ENCODE results near the gene TLDC2. TPM values are rescaled to one million over a fixed set of nuclear protein-coding genes. Genes with fewer than 3 reads are reported as not detected.

Gene TLDC2
- total and polyA plus RNA-seq, 2 of the 8 experiments (the other 6 are each of a cell fraction or from before 2014, with no cell fraction given) = 0.29 to 0.34 TPM

DNA sequence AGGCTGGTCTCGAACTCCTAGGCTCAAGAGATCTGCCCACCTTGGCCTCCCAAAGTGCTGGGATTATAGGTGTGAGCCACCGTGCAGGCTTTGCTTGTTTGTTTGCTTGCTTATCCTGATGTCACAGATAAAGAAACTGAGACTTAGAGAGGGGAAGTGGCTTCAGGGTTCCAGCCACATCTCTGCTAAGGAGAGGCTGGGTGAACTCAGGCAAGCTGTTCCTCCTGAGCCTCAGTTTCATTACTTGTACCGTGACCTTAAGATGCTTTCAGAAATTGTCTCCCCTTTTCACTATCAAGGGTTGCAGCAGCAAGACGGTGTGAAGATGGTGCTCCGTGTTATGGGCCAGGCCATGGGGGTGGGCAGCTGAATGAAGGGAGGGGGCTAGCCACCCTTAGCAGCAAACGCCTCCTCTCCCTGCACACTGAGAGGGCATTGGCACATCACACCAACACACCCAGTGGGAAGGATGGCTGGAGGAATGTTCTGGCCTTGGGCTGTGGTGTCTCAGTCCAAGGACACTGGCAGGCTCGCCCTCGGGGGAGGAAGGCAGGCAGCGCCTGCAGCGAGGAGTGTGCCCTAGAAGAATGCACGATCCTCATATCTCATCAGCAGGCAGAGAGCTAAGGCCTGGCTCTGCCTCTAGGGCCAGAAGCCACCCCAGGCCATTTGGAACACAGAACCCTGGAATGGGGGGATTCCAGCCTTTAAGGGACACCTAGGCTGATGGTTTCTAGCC is 48.2 kb upstream of the TLDC2 start:
- H4K91ac ChIP-seq (replicated peaks; ENCODE audit: insufficient read length, low read length) = no peak overlapping the region
- H2BK120ac ChIP-seq (replicated peaks; ENCODE audit: low read depth, low read length) = no peak overlapping the region
- H2BK12ac ChIP-seq (ENCODE audit: low read depth, low read length) = peak overlapping the region; percentile 27; the same call in 1 of the 2 replicates
- H3K18ac ChIP-seq (ENCODE audit: extremely low read depth, low read length) = no peak overlapping the region
- H3K9ac ChIP-seq (replicated peaks in 1 of 4; ENCODE audit: extremely low read depth in 1 of 4, low read depth in 3 of 4, low read length in 3 of 4) = no peak overlapping the region
- no peak overlapping the region for H3K14ac ChIP-seq (ENCODE audit: insufficient read length)
- no peaks in the 10 kb centered on the region for H3K79me1 ChIP-seq (ENCODE audit: low read depth, low read length)
- H3K27me3 ChIP-seq (replicated peaks in 1 of 4; ENCODE audit: control insufficient read depth in 3 of 4, extremely low read depth in 1 of 4, insufficient read depth in 3 of 4, low read length in 3 of 4) = no peaks in the 10 kb centered on the region
- CTCF ChIA-PET (ENCODE audit: partially characterized antibody) = interaction anchor here (1.3 to 1.5 kb wide), 3 partner anchors 8 to 19 kb away, joined by 3 to 11 read pairs (median 3); no protein-coding TSS in a partner anchor
- no peak overlapping the region for H2AK5ac ChIP-seq (ENCODE audit: low read depth, low read length)
- peaks cover 6 to 20% (median 11%) of the 10 kb centered on the region in 4 experiments; a peak in 7 of 8 replicates for H3K36me3 ChIP-seq (ENCODE audit: control insufficient read depth in 2 of 4, insufficient read depth in 4 of 4, low read length in 3 of 4)
- no peak overlapping the region for H3K56ac ChIP-seq (replicated peaks; ENCODE audit: insufficient read length, low read depth, low read length)
- H3K27ac ChIP-seq (ENCODE audit: low read depth, low read length) = no peak overlapping the region
- H2AFZ ChIP-seq (ENCODE audit: low read length) = no peak overlapping the region
- no peak overlapping the region for H3K4me3 ChIP-seq (ENCODE audit: extremely low read depth in 1 of 4, insufficient read depth in 2 of 4, low read depth in 3 of 4, low read length in 4 of 4)
- no peaks in the 10 kb centered on the region for H3K79me2 ChIP-seq (ENCODE audit: control insufficient read depth in 1 of 2, insufficient read depth in 2 of 2, low read length in 2 of 2)
- H3K9me3 ChIP-seq (ENCODE audit: insufficient read depth in 2 of 2, low read depth in 1 of 2, low read length in 1 of 2) = no peaks in the 10 kb centered on the region
- 97% methylated on average over 9 of the region's 11 CpGs; no CpG with 5 or more reads in 1 of the 2 experiments for WGBS, 2 experiments (ENCODE audit: extremely low coverage in 1 of 2, insufficient coverage in 1 of 2, insufficient read length in 1 of 2, insufficient replicate concordance in 2 of 2, low coverage in 1 of 2, low lambda C conversion rate in 2 of 2, missing lambda C conversion rate in 1 of 2)
- H4K8ac ChIP-seq (ENCODE audit: extremely low read depth, insufficient read depth, low read length) = no peak overlapping the region
- no peak for DNase-seq (ENCODE audit: low read depth in 1 of 2, low spot score in 2 of 2)
- no peaks in the 10 kb centered on the region for H3K23me2 ChIP-seq (ENCODE audit: low read depth, low read length)
- H3K4ac ChIP-seq (replicated peaks; ENCODE audit: insufficient read length, low read depth, low read length) = no peak overlapping the region
- FAIRE-seq = no peak
- H2BK15ac ChIP-seq (ENCODE audit: low read length) = no peak overlapping the region
- no peak overlapping the region for H2BK20ac ChIP-seq (ENCODE audit: low read length)
- POLR2A ChIA-PET (ENCODE audit: partially characterized antibody) = interaction anchor here (0.6 to 1.2 kb wide), 2 partner anchors 10 to 121 kb away, joined by 3 read pairs; no protein-coding TSS in a partner anchor
- H3K23ac ChIP-seq (ENCODE audit: insufficient read length) = no peak overlapping the region
- no peak overlapping the region; the same call in 1 of the 2 replicates for H2BK5ac ChIP-seq (ENCODE audit: low read depth, low read length)
- no peaks in the 10 kb centered on the region for H3K4me1 ChIP-seq (replicated peaks in 1 of 4; ENCODE audit: control insufficient read depth in 3 of 4, insufficient read depth in 4 of 4, low read length in 3 of 4)
- H3K4me2 ChIP-seq (ENCODE audit: insufficient read depth in 1 of 2, low read depth in 2 of 2, low read length in 2 of 2) = no peak overlapping the region
- peaks cover 0 to 2% of the 10 kb centered on the region in 2 experiments for H4K20me1 ChIP-seq (replicated peaks in 1 of 2; ENCODE audit: control insufficient read depth in 1 of 2, insufficient read depth in 2 of 2, low read length in 2 of 2)
- no peak for TF ChIP-seq SUZ12 (IDR thresholded peaks at IDR 0.05; ENCODE audit: low read length)
- TF ChIP-seq RXRA (IDR thresholded peaks at IDR 0.05; ENCODE audit: insufficient read depth, low read depth, low read length) = no peak
- no peak for TF ChIP-seq JUND (IDR thresholded peaks at IDR 0.05; ENCODE audit: low read length)
- no peak overlapping the region for H4K5ac ChIP-seq (ENCODE audit: insufficient read length, low read depth, low read length)

Data from H1 (cell line).